NCI-H2107 (cell line): ENCODE results near the gene KLK14.

Experiments used
- DNase-seq: peaks from one replicate; lab custom pipeline; 2025; lab: John Stamatoyannopoulos, UW

KLK14 gene

GRCh38 chr19:51044327-51044726 is 38.4 kb downstream of the KLK14 start:
- DNase-seq = no peak

DNA sequence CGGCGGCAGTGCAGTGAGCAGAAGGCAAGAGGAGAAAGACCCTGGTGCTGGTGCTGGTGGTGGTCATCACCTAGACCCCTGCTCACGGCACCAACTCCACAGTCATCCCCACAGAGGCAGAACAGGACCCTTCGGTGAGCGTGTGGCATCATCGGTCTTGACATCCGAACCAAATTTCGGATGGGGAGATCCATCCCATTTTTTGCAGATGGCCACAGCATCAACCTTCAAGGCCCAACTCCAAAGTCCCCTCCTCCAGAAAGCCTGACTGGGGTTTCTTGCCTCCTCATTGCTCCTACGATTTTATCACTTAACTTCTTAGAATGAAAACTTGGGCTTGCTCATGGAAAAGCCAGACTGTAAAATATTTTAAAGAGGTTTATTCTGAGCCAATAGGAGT is 39.2 kb downstream of the KLK14 start:
- DNase-seq = no peak

DNA sequence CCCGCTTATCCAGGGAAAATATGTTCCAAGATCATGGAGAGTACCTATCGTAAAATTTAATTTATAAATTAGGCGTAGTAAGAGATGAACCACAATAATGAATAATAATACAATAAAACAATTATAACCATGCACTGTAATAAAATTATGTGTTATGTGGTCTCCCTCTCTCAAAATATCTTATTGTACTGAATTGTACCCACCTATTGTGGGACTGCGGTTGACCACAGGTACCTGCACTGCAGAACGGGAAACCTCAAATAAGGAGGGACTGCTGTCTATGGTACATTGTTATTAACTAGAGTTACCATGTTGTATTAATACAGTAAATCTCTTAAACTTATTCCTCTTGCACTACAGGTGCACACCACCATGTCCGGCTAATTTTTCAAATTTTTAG is 42.5 kb downstream of the KLK14 start:
- no peak for DNase-seq

DNA sequence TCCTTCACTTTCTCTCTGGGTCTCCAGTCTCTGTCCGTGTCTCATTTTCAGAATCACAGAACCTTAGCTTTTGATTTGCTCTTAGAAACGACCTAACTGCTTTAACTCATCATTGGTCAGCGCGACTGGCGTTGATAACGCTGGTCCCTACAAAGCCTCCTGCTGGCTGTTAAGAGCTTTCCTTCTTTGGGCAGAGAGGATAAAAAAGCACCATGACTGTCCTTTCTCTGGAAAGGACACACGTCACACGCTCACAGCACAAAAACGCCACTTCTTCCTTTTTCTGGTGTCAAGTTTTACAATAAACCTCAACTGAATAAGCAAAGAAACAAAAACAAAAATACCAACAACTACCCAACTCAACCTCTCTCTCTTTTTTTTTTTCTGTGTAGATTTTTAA is 46.2 kb downstream of the KLK14 start:
- DNase-seq = no peak

DNA sequence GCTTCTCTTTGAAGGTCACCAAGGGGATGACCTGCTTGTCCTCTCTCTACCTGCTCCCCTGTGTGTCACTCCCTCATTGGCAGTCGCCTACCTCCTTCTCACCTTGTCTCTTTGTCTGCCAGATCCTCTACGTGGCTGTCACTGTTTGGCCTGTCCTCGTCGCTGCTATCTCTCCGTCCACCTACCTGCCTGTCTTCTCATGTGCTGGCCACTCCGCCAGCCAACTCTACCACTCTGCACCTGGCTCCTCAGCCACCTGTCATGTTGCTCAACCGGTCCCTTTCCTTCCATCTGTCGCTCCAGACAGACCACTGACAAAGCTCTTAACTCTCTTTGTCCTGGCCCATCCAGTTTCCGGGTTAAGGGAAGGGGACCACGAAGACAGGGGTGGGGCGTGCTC is 48.0 kb downstream of the KLK14 start, which contains the start of gene KLK12:
KLK12 (minus strand) TSS at position 299 of the 400 bp plus-strand sequence. CDS start 381 bp downstream, outside the sequence.
- DNase-seq = no peak

GRCh38 chr19:51031880-51032225 is 50.8 kb downstream of the KLK14 start:
- DNase-seq = no peak

- DNase-seq = no peak
Observed at GRCh38 chr19:51031220-51031879, 51.3 kb downstream of the KLK14 start.

GRCh38 chr19:51030631-51031030 is 52.1 kb downstream of the KLK14 start:
- DNase-seq = no peak

GRCh38 chr19:51029718-51030117 is 53.0 kb downstream of the KLK14 start:
- DNase-seq = no peak
